PC-3 (cell line): ENCODE results near the gene DPYSL4.

Experiments
- EZH2phosphoT487 ChIP-seq: fragments of 300-600 bp; sonication (generic); IDR thresholded peaks from 2 replicates; pipeline ENCODE4 v1.6.1; 2018; ENCODE audit warnings: mild to moderate bottlenecking, antibody characterized with exemption, low read length, borderline replicate concordance
- TF ChIP-seq, protein P1 (sequence below): fragments of 300-600 bp; sonication (generic); conservative IDR thresholded peaks from 2 replicates; pipeline ENCODE4 v1.5.1; 2017; ENCODE audit warnings: antibody characterized with exemption, low read depth, mild to moderate bottlenecking, low read length

DNA sequence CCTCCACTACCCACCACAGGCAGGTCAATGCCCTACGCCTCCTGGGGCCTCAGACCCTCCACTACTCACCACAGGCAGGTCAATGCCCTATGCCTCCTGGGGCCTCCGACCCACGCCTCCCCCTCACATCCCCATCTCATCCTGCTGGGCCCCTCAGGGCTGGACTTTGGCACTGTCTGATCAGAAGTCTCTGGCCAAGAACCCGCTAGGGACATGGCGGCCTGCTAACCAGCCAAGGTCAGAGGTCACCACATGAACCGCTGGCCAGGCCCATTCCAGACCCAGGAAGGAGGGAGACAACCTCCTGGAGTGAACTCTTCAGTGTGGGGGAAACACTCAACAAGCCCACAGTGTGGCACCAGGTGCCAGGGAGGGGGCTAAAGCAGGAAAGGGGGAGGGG is 65.2 kb downstream of the DPYSL4 start:
- no peak for TF ChIP-seq EZH2phosphoT487
- TF ChIP-seq, protein P1, sequence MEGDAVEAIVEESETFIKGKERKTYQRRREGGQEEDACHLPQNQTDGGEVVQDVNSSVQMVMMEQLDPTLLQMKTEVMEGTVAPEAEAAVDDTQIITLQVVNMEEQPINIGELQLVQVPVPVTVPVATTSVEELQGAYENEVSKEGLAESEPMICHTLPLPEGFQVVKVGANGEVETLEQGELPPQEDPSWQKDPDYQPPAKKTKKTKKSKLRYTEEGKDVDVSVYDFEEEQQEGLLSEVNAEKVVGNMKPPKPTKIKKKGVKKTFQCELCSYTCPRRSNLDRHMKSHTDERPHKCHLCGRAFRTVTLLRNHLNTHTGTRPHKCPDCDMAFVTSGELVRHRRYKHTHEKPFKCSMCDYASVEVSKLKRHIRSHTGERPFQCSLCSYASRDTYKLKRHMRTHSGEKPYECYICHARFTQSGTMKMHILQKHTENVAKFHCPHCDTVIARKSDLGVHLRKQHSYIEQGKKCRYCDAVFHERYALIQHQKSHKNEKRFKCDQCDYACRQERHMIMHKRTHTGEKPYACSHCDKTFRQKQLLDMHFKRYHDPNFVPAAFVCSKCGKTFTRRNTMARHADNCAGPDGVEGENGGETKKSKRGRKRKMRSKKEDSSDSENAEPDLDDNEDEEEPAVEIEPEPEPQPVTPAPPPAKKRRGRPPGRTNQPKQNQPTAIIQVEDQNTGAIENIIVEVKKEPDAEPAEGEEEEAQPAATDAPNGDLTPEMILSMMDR = no peak
